ENCODE measurements around the gene PREPL. TPM values are rescaled to one million over a fixed set of nuclear protein-coding genes. Genes with fewer than 3 reads are reported as not detected.

The PREPL gene
- total RNA-seq, 4 donors from 2014 or later, result 29.2 to 55.9 (median 32.4) TPM

DNA sequence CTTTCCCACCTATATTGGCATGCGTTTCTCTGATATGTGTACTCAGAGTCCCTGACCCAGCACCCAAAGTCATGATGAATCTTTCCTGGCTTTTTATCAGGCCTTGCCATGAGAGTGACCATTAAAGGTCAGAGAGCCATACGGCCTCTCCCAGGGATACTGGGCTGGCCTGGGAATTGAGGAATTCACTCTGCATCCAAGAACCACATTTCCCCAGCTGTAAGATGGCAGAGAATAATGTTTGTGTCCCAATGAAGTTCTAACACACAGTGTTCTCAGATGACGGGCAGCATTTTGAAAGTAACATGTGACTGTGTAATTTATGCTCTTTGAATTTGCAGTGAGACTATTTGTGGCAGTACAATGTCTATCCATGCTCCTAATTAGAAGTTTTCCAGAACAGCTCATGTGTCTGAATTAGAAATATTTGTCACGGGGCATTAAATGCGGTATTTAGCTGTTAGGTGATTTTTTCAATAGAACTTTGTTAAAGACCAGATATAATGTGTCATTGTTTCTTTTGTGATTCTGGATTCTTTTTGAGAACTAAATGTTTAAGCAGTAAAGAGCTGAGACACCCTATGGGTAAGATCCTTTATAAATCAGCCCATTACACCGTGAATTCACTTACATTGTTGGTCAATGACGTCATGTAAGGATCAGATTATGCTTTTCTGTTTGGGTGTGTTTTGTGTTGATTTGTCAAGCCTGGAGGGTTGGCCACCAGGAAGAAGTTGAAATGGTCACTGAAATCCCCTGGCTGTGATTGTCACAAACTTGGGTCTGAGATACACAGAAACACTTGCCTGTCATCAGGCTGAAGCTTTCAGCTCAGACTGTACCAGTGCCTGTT lies 93.3 kb downstream of the PREPL start:
- WGBS, 2 donors (ENCODE audit: low coverage in 1 of 2), result 77 to 82% methylated on average over 6 to 7 of the region's 7 CpGs
- Histone ChIP-seq H3K4me3 (no peak overlapping the region), H3K27ac (peak overlapping the region in 1 of 4 donors; percentile 23), H3K9me3 (no peaks in the 10 kb centered on the region), H3K4me1 (no peaks in the 10 kb centered on the region), H3K36me3 (no peaks in the 10 kb centered on the region), H3K27me3 (no peaks in the 10 kb centered on the region)
- intact Hi-C loops (cut with DNase I; ENCODE audit: low total_unique reads) (no loop called here), in situ Hi-C loops (cut with MboI; ENCODE audit: low pct_ligation_motif_present in 1 of 4, low pct_unique_long_range_greater_than_20kb in 1 of 4, low sequenced_read_pairs in 3 of 4) (no loop called here)
- no peak for TF ChIP-seq POLR2A (IDR thresholded peaks at IDR 0.05)
- TF ChIP-seq POLR2AphosphoS5 (IDR thresholded peaks at IDR 0.05), result peak in 1 of 3 donors; percentile 44
- DNase-seq, result no peak

Other genes starting within 250 kb of the PREPL start
- gene PPM1B, start 192.6 kb downstream of the PREPL start, total RNA-seq, result 100 to 1,000 TPM in 1 of 4 donors, 10 to 100 TPM in 3; 23.7 to 108 (median 67.0) TPM
- 100 to 1,000 TPM in 1 of 4 donors, 10 to 100 TPM in 2, 1 to 10 TPM in 1; 1.2 to 146 (median 66.7) TPM for gene SLC3A1, start 86.0 kb downstream of the PREPL start, total RNA-seq
- 10 to 100 TPM in 3 of 4 donors, 1 to 10 TPM in 1; 4.5 to 57.9 (median 15.4) TPM for gene CAMKMT, start 453 bp upstream of the PREPL start, total RNA-seq